ENCODE results near the gene DPYSL5. TPM values are rescaled to one million over a fixed set of nuclear protein-coding genes. Genes with fewer than 3 reads are reported as not detected.

The DPYSL5 gene
- total and polyA plus RNA-seq, 2 of the 13 experiments (the other 11 are each of a cell fraction or from before 2014, with no cell fraction given) = 0.15 TPM; not detected in 1

- TF ChIP-seq ATF4 (CRISPR knock-in tag; IDR thresholded peaks at IDR 0.05) (no peak), GMEB2 (CRISPR knock-in tag; IDR thresholded peaks at IDR 0.05; ENCODE audit: low read depth) (no peak), ZNF510 (CRISPR knock-in tag; IDR thresholded peaks at IDR 0.05; ENCODE audit: low read depth) (no peak), TEAD3 (CRISPR knock-in tag; optimal IDR thresholded peaks at IDR 0.05; ENCODE audit: borderline replicate concordance) (no peak), PRDM10 (CRISPR knock-in tag; IDR thresholded peaks at IDR 0.05; ENCODE audit: low read depth) (no peak), PCBP1 (IDR thresholded peaks at IDR 0.05; ENCODE audit: borderline replicate concordance, low read depth, low read length) (no peak)
Observed at GRCh38 chr2:26946841-26947784, 99.2 kb downstream of the DPYSL5 start (continued).

Data from HepG2 (cell line).